ENCODE data around the gene POTEI.
"Not testable (repeated sequence)": the region's sequence is repeated elsewhere in the genome, so short reads cannot be mapped to it uniquely, and the experiment has no call there.

The POTEI gene

GRCh38 chr2:130418845-130419244, 90.3 kb downstream of the POTEI start:
- not testable (repeated sequence) for H3K27me3 ChIP-seq (replicated peaks; ENCODE audit: control insufficient read depth, insufficient read depth, low read length, poor library complexity, severe bottlenecking); H3K4me1 ChIP-seq (ENCODE audit: control insufficient read depth, insufficient read depth, low read length, poor library complexity, severe bottlenecking); H3K4me3 ChIP-seq (ENCODE audit: insufficient read depth, low read depth, low read length, poor library complexity, severe bottlenecking); H3K36me3 ChIP-seq (ENCODE audit: control insufficient read depth, insufficient read depth, low read length); H3K27ac ChIP-seq (ENCODE audit: insufficient read depth, low read length, poor library complexity, severe bottlenecking); H3K9me3 ChIP-seq (ENCODE audit: control insufficient read depth, low read length); DNase-seq

- not testable (repeated sequence) for H3K4me1 ChIP-seq (ENCODE audit: control insufficient read depth, insufficient read depth, low read length, poor library complexity, severe bottlenecking); H3K27me3 ChIP-seq (replicated peaks; ENCODE audit: control insufficient read depth, insufficient read depth, low read length, poor library complexity, severe bottlenecking); H3K27ac ChIP-seq (ENCODE audit: insufficient read depth, low read length, poor library complexity, severe bottlenecking); DNase-seq; H3K36me3 ChIP-seq (ENCODE audit: control insufficient read depth, insufficient read depth, low read length); H3K4me3 ChIP-seq (ENCODE audit: insufficient read depth, low read depth, low read length, poor library complexity, severe bottlenecking); H3K9me3 ChIP-seq (ENCODE audit: control insufficient read depth, low read length)
Measured at GRCh38 chr2:130416693-130417092, 92.4 kb downstream of the POTEI start.
